Subcutaneous abdominal adipose tissue (tissue), 5 donors: ENCODE measurements around the gene ACAP1.
"Not testable (repeated sequence)": the region's sequence is repeated elsewhere in the genome, so short reads cannot be mapped to it uniquely, and the experiment has no call there.

Experiments
- H3K27ac ChIP-seq: one replicate; pipeline ENCODE4 v1.7.0; 2013; ENCODE audit warnings: low read depth, mild to moderate bottlenecking, inconsistent platforms, low read length, moderate library complexity
- H3K27me3 ChIP-seq, 5 donors: one replicate each; pipeline ENCODE4 v1.7.0; 2013; ENCODE audit warnings: low read length in 5 of 5, inconsistent platforms in 1 of 5; ENCODE audit not compliant: control insufficient read depth in 5 of 5, insufficient read depth in 4 of 5
- H3K36me3 ChIP-seq, 5 donors: one replicate each; pipeline ENCODE4 v1.7.0; 2013; ENCODE audit warnings: low read length in 5 of 5; ENCODE audit not compliant: control insufficient read depth in 5 of 5, insufficient read depth in 5 of 5
- H3K4me1 ChIP-seq, 5 donors: one replicate each; pipeline ENCODE4 v1.7.0; 2013; ENCODE audit warnings: low read length in 5 of 5, mild to moderate bottlenecking in 3 of 5, moderate library complexity in 1 of 5; ENCODE audit not compliant: control insufficient read depth in 5 of 5, insufficient read depth in 5 of 5
- H3K4me3 ChIP-seq, 5 donors: one replicate each; pipeline ENCODE4 v1.7.0; 2013; ENCODE audit warnings: low read length in 5 of 5, low read depth in 1 of 5
- H3K9ac ChIP-seq, 5 donors: one replicate each; pipeline ENCODE4 v1.7.0; 2013; ENCODE audit warnings: low read length in 5 of 5, mild to moderate bottlenecking in 4 of 5, moderate library complexity in 3 of 5
- H3K9me3 ChIP-seq, 5 donors: one replicate each; pipeline ENCODE4 v1.7.0; 2013; ENCODE audit warnings: low read length in 5 of 5; ENCODE audit not compliant: control insufficient read depth in 5 of 5
- donor health status: healthy.
- donor health status: healthy.
- donor health status: healthy.
- donor health status: healthy.
- donor health status: healthy.

ACAP1 gene

GRCh38 chr17:7368599-7368994 is 32.3 kb downstream of the ACAP1 start:
- not testable (repeated sequence) for H3K9me3 ChIP-seq, H3K36me3 ChIP-seq, H3K27me3 ChIP-seq, H3K4me1 ChIP-seq, H3K27ac ChIP-seq, H3K9ac ChIP-seq, H3K4me3 ChIP-seq

- H3K4me3 ChIP-seq = no peak overlapping the region
- H3K27me3 ChIP-seq = peaks cover 0 to 3% (median 0%) of the 10 kb centered on the region in 5 donors
- H3K4me1 ChIP-seq = no peaks in the 10 kb centered on the region
- H3K27ac ChIP-seq = no peak overlapping the region
- no peak overlapping the region for H3K9ac ChIP-seq
- H3K36me3 ChIP-seq = no peaks in the 10 kb centered on the region
- H3K9me3 ChIP-seq = no peaks in the 10 kb centered on the region
These were observed 33.5 kb downstream of the ACAP1 start for GRCh38 chr17:7369825-7370224.

GRCh38 chr17:7370853-7371252 is 34.5 kb downstream of the ACAP1 start:
- no peak overlapping the region for H3K27ac ChIP-seq
- no peaks in the 10 kb centered on the region for H3K4me1 ChIP-seq
- H3K9ac ChIP-seq = no peak overlapping the region
- peaks cover 0 to 3% (median 0%) of the 10 kb centered on the region in 5 donors for H3K27me3 ChIP-seq
- no peak overlapping the region for H3K4me3 ChIP-seq
- H3K9me3 ChIP-seq = no peaks in the 10 kb centered on the region
- H3K36me3 ChIP-seq = no peaks in the 10 kb centered on the region

- no peak overlapping the region for H3K9ac ChIP-seq
- H3K27ac ChIP-seq = no peak overlapping the region
- peaks cover 0 to 2% (median 0%) of the 10 kb centered on the region in 5 donors for H3K27me3 ChIP-seq
- H3K4me1 ChIP-seq = no peaks in the 10 kb centered on the region
- H3K4me3 ChIP-seq = no peak overlapping the region
- H3K9me3 ChIP-seq = peaks cover 0 to 3% (median 0%) of the 10 kb centered on the region in 5 donors
- no peaks in the 10 kb centered on the region for H3K36me3 ChIP-seq
These were observed 38.0 kb downstream of the ACAP1 start for GRCh38 chr17:7374353-7374752.

- H3K9ac ChIP-seq = no peak overlapping the region
- peaks cover 4 to 32% (median 26%) of the 10 kb centered on the region in 5 donors for H3K4me1 ChIP-seq
- H3K36me3 ChIP-seq = no peaks in the 10 kb centered on the region
- H3K27ac ChIP-seq = no peak overlapping the region
- no peak overlapping the region for H3K4me3 ChIP-seq
- H3K27me3 ChIP-seq = peaks cover 17 to 32% (median 24%) of the 10 kb centered on the region in 5 donors
- peaks cover 0 to 3% (median 0%) of the 10 kb centered on the region in 5 donors for H3K9me3 ChIP-seq
These were observed 42.8 kb downstream of the ACAP1 start for GRCh38 chr17:7379134-7379533.

GRCh38 chr17:7380321-7380720 is 44.0 kb downstream of the ACAP1 start:
- Histone ChIP-seq H3K4me3 (peak overlapping the region; percentile 54 to 64 (median 59)), H3K9ac (peak overlapping the region in 3 of 5 donors; percentile 35 to 81 (median 57)), H3K27me3 (peaks cover 17 to 36% (median 24%) of the 10 kb centered on the region in 5 donors), H3K36me3 (no peaks in the 10 kb centered on the region), H3K4me1 (peaks cover 4 to 35% (median 30%) of the 10 kb centered on the region in 5 donors), H3K27ac (no peak overlapping the region), H3K9me3 (peaks cover 0 to 3% (median 0%) of the 10 kb centered on the region in 5 donors)

GRCh38 chr17:7380855-7381683 is 44.7 kb downstream of the ACAP1 start, which contains the start of gene TNK1:
Gene TNK1, plus strand, starts transcription at chr17:7381089. Its CDS starts 1,838 bp downstream, at chr17:7382927.
- peaks cover 0 to 3% (median 0%) of the 10 kb centered on the region in 5 donors for H3K9me3 ChIP-seq
- peaks cover 4 to 35% (median 30%) of the 10 kb centered on the region in 5 donors for H3K4me1 ChIP-seq
- H3K4me3 ChIP-seq = peak within 1 kb of the TSS; percentile 54 to 64 (median 59)
- peak within 1 kb of the TSS in 4 of 5 donors; percentile 26 to 81 (median 46) for H3K9ac ChIP-seq
- H3K27ac ChIP-seq = no peak within 1 kb of the TSS
- H3K36me3 ChIP-seq = no peaks in the 10 kb centered on the region
- H3K27me3 ChIP-seq = peaks cover 17 to 36% (median 24%) of the 10 kb centered on the region in 5 donors

- Histone ChIP-seq H3K9ac (no peak overlapping the region), H3K27me3 (peaks cover 17 to 36% (median 24%) of the 10 kb centered on the region in 5 donors), H3K36me3 (peaks cover 0 to 6% (median 2%) of the 10 kb centered on the region in 5 donors), H3K4me3 (no peak overlapping the region), H3K27ac (no peak overlapping the region), H3K9me3 (peaks cover 0 to 3% (median 0%) of the 10 kb centered on the region in 5 donors), H3K4me1 (peaks cover 4 to 35% (median 30%) of the 10 kb centered on the region in 5 donors)
These were observed 46.6 kb downstream of the ACAP1 start for GRCh38 chr17:7382901-7383300.

GRCh38 chr17:7383371-7383741 is 47.0 kb downstream of the ACAP1 start:
- H3K27ac ChIP-seq = no peak overlapping the region
- H3K4me3 ChIP-seq = peak overlapping the region in 4 of 5 donors; percentile 47 to 65 (median 50)
- H3K4me1 ChIP-seq = peaks cover 4 to 35% (median 30%) of the 10 kb centered on the region in 5 donors
- peaks cover 0 to 3% (median 0%) of the 10 kb centered on the region in 5 donors for H3K9me3 ChIP-seq
- H3K27me3 ChIP-seq = peaks cover 17 to 36% (median 24%) of the 10 kb centered on the region in 5 donors
- H3K9ac ChIP-seq = peak overlapping the region in 3 of 5 donors; percentile 23 to 30 (median 24)
- H3K36me3 ChIP-seq = peaks cover 0 to 10% (median 6%) of the 10 kb centered on the region in 5 donors
